Stimulated activated CD8-positive, alpha-beta memory T cell treated with anti-CD3 and anti-CD28 coated beads, Interleukin-7, amount 100 ng/mL, for 48 hours (primary cell): Measurements from ENCODE around the gene THSD4.

ENCODE experiments used
- DNase-seq, 2 donors: peaks; one replicate each; pipeline ENCODE4 v3.0.0-alpha.2; 2020; ENCODE audit warnings: low read depth in 1 of 2; ENCODE audit errors: extremely low read depth in 1 of 2

The THSD4 gene

DNA sequence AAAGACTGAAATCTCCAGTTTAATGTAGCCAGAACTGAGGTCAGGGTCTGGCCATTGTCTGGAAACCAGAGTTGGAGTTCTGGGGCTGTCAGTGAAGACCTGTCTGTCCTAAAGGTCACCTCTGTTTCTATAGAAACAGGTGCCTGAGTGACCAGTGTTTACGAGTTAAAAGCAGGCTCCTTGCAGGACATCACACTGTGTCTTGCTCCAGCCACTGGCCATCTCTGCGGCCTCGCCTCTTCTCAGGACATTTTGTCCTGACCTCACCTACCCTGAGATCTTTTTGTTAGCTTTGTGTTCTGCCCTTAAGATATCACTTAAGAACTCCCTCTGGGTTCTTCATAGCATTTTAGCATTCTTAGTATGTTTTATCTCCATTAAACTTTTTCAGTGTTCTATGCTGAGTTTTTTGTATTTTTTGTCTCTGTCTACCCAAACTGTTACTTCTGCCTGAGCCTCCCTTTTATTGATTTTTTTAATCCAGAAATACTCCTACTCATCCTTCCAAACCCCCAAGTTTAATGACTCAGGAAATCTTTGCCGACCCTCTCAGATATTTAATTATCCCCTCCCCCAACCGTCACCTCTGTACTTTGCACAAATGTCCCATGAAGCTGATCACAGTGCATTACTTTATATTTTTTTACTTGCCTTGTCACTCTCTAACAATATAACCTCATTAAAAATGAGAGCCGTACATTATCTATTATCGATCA lies 223.7 kb downstream of the THSD4 start:
- DNase-seq, result no peak

DNA sequence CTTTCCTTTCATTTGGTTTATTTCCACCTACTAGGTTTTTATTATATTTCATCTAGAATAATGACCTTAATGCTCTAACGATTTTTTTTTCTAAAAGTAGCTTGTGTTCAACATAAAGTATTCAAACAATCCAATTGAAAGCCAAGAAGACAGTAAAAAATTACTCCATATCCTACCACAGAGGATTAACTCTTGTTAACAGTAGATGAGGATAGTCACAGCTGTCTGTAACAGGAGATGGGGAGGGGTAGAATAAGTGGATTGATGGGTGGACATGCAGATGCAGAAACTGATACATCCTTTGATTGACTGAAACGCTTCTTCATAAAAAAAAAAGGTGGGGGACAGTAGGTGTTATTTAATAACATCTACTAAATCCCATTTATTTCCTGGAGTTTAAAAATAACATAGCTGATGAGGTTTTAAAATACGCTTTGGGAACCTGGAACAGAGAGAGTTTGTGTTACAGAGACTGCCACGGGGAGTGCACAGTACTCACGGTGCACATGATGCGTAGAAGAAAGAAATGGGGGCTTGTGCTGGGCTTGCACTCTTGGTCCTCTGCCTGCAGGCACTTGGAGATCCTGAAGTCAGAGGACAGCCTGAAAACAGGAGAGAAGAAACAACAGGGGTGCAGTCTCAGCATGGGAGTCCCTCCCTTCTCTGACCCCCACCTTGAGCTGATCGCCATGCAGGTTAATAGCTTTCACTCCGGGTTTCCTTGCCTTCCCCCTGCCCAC lies 226.7 kb downstream of the THSD4 start:
- DNase-seq, result no peak

DNA sequence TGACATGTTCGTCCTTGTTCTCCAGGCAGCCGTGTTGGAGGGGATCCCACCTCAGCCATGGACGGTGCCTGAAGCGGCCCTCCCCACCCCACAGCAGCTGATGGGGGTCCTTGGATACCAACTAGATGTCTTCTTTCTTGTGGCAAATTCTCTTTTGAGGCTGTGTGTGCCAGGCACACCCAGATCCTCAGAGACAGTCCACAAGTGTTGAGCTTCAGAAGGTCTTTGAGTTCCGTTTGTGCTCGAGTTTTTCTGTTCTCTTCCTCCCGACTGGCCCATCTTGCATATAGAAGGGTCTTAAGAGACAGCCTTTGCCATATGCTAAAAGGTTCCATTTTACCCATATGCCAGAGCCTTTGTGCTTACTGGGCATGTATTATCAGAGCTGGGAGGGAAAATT lies 227.4 kb downstream of the THSD4 start:
- DNase-seq, result no peak

DNA sequence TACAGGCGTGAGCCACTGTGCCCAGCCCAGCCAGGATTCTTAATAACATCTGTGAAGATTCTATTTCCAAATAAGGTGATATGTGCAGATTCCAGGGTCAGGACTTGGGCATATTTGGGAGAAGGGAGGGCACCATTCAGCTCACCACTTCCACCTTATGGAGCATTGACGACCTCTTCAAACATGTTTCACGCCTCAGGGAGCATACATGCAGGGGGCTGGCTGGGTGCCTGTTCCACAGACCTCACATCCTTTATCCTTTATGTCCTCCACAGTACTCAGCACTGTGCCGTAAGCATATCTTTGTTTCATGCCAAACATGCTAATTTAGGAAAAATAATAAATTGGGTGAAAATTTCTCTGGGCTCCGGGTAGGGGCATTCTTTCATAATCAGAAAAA lies 229.0 kb downstream of the THSD4 start:
- no peak for DNase-seq

DNA sequence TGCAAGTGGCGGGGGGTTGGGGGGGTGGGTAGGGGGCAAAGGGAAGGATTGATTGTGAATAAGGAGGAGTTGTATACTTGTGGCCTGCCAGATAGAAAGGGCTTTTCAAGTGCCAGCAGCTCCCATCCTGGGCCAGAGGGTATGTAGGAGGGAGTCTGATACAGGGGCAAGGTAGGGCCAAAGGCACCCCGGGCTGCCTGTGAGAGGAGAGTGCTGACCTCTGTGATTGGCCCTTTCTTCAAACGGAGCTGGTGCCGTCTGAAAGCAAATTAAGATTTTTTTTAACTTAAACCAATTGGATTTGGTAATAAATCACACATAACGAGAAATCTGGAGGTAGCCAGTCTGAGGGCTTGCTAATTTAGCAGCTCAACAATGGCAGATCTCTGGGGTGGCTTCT lies 229.9 kb downstream of the THSD4 start:
- no peak for DNase-seq

DNA sequence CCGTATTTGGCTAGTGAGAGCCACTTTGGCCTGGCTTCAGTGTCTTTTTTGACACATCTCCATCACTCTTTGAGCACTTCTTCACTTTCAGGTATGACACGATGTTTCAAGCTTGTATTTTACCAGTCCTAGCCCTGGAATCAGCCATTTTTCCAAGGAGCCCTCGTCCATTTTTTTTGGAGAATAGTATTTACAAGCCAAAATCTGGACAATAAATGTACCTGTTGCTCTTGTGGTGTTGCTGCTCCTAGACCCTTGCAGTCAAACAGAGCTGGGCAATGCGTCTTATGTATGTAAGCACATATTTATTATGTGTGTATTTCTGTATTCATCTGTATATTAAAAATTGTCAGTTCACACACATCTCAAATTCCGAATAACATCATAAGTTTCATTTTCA lies 231.2 kb downstream of the THSD4 start:
- no peak for DNase-seq

DNA sequence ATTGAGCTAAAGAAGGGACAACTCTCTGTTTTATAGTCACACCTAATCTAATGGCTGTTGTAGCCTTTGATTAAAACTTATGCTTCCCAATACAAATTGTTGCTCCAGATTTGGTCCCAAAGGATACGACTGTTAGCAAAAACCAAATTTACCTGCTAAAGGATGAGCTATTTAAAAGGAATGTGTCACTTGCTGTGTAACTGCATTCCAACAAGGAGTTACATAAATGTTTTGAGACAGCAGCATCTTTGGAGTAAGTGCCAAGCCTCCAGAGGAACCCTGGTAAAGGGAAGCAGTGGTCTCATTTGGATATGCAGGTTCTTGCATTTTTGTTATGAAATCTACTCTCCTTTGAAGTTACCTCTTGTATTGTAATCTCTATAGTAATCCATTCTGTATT lies 233.3 kb downstream of the THSD4 start:
- DNase-seq, result no peak

DNA sequence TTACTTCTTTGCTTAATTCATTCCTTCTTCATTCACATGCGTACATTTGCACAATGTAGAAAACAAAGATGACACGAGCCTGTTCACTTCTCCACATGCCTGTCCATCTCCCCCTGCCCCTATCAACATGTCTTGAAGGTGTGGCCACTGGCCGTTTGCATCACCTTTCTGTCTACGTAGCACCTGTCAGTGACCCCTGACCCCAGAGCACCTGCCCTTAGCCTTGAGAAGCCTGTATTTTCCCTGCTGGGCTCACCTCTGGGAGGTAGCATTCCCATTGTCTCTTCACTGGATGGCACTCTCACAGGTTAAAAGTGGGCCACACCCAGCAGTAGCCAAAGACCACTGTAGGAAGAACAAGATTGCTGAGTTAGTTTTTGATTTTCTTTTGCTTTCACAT lies 234.1 kb downstream of the THSD4 start:
- DNase-seq, result no peak

DNA sequence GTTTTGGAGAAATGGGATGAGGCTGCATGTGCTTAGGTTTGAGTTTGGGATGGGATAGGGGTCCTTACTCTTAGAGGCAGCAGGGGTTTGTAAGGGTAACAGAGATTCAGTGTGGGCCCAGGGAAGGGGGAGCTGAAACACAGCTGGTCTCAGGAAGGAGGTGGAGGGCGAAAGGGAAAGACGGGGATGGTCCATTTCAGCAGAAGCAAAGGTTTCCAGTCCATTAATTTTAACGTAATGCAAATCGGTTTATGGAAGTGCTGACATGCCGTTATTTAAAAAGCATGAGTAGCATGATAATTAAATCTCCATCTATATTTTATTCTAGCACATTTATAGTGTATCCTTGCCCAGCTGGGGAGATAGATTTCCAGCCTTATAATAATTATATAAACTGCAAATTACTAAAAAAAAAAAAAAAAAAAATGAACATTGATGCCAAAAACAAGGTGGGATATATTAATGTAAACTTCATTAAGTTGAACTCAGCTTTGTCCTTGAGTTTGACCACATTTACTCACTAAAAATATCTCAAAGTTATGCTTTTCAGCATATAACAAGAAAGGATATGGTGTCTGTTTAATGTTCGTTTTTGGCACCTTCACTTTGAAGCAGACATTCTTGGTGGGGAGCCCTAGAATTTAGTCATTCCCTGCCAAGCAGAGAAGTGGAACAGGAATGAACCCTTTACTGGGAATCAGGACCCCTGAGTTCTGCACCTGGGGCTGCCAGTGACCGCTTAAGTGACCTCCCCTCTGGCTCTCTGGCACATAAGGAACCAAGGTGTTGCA lies 234.7 kb downstream of the THSD4 start:
- DNase-seq, result no peak

DNA sequence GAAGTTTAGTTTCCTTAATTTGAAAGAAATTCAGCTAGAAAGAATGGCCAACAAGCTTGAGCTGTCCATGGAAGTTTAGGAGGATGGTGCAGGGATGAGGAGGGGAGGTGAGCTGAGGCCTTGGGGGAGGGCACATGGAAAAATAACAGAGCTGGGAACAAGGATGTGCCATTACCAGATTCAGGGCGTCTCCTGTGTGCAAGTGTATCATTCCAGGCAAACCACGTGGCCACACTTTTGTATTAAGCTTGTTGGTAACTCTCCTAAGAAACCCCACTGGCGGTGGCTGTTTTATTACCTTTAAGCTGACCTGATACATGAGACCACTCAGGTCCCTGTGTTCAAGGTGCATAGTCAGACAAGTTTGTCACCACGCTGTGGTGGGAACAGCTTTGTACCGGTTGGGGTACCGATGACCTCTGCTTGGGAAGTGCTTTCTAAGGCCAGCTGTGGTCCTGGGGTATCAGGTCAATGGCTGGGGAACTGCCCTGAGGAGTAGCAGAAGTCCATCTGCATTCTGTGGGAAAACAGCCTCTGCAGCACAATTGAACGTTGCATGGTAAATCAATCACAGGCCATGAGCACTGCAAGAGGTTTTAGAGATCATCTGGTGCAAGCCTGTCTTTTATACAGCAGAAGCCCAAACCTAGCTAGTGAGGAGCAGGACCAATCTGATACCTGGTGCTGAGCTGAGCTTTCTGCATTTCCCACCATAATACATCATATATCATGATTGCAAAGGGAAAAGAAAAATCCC lies 235.5 kb downstream of the THSD4 start:
- no peak for DNase-seq

DNA sequence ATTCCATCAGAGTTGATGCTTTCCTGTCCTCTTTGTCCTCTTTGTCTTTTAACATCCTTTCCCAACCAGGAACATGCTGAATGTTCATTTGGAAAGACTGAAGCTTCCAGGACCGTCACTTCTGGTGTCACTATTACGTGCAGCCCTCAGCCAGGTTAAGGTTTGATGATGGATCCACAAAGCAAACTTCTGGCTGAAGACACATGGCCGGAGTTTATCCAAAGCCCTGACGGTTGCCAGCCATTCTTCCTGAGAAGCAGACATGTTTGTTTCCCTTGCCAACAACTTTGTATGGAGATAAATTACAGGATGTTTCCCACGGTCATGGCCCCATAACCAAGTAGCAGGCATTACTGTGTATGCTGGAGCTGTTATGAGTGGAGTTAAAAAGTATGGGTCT lies 236.9 kb downstream of the THSD4 start:
- DNase-seq, result no peak

DNA sequence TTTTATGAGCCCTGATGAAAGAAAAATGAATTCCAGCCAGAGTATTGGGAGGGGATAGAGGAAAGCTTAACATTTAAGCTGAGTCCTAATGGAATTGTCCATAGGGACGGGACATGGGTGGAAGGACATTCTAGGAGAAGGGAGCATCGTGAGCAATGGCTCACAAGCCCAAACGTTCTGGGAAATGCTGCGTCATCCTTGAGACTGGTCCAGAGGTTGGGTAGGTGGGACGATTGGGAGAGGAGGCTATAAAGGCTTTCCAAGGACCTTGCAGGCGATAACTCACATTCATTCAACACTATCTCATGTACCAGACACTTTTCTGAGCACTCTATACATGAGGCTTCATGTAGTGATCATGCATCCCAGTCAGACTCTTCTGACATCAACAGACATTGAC lies 237.5 kb downstream of the THSD4 start:
- DNase-seq, result no peak

DNA sequence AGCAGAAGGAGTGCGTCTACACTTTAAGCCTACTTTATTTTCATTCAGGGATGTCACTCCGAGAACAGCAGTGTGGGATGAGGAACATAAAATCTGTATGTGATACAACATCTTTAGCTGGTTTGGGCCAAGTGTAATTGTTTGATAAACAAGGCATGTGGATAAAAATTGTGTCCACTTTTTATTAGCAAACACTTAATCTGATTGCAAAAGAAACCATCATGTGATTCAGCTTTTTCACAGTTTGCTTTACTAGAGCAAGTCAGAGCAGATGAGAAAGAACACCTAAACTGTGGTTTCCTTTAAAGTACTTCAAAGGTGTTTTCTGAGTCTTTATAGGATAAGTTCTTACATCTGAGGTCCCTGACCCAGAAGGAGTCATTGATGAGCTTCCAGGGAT lies 237.9 kb downstream of the THSD4 start:
- no peak for DNase-seq

DNA sequence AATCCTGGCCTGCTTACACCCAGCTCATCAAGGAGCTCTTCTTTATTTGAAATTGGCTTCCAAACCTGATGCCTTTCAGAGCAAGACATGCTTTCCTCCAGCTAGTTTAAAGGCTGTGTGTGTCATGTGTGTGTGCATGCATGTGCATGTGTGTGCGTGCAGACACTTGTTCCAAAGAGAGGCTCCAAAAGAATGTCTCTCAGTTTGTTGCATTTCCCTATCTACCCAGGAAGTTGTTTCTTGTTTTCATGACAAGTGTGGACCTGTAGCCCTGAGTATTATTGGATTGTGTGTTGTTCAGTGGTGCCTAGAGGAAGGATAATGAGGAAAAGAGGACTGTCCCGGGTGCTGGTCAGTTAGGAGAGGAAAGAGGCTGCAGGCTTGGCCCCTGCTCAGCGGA lies 240.0 kb downstream of the THSD4 start:
- DNase-seq, result no peak

DNA sequence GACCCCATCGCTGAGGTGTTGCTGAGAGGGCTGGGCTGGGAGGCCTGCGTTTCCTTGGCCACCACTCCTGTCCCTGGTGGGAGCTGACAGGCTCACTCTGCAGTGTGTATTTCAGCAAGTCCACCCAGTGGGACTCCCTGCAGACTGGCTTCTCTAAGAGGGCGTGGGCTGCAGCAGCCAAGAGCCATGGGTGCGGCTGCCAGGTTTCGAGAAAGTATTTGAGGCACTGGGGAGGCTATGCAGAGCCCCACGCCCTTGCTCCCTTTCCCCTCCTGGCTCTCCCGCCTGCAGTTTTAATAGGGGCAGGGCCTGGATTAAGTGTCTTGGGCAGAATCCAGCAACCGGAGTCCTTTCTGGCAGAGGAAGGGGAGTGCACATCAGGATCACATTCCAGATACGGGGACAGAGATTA lies 242.1 kb downstream of the THSD4 start:
- no peak for DNase-seq

DNA sequence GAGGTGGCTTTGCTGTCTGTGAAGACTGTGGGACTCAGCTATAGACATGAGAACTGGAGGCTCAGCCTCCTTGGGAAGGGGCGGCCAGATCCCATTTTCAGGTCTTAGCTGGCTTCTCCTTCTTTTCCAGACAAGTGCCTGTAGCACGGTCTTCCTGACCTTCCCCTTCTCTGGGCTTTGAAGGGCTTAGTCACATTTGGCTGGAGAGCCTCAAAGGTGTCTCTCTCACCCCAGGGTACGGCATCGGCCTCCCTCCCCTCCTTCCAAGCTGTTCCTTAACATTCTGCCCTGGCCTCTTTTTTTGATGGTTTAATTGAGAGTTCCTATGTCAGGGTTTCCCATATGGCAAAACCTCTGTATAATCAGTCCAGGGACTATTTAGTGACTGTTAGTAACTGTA lies 242.7 kb downstream of the THSD4 start:
- DNase-seq, result no peak

DNA sequence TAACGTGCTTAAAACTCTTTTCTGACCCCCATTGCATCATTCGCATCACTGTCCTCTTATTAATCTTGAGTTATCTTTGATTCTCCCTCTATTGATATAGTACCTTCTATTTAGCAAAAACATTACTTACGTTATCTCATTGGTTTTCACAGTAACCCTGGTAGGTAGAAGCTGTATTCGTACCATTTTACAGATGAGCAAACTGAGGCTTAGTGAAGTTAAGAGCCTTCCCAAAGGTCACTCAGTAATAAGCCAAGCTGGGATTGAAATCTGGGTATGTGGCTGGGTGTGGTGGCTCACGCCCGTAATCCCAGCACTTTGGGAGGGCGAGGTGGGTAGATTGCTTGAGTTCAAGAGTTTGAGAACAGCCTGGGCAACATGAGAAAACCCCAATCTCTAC lies 244.0 kb downstream of the THSD4 start:
- DNase-seq, result no peak

DNA sequence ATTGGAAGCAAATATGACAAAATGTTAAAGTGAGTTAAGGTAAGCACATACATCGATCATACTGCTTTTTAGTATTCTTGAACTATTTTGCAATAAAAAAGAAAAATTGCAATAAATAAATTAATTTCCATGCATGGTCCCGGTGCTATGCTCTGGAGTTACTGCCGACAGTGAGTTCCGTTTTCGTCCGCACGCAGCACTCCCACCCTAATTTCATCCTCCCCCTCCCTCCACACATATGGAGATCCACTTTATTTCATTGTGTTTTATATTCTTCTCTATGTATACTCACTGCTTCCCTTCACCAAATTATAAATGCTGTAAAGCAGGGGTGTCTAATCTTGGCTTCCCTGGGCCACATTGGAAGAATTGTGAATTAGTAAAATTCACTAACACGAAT lies 247.3 kb downstream of the THSD4 start:
- no peak for DNase-seq

DNA sequence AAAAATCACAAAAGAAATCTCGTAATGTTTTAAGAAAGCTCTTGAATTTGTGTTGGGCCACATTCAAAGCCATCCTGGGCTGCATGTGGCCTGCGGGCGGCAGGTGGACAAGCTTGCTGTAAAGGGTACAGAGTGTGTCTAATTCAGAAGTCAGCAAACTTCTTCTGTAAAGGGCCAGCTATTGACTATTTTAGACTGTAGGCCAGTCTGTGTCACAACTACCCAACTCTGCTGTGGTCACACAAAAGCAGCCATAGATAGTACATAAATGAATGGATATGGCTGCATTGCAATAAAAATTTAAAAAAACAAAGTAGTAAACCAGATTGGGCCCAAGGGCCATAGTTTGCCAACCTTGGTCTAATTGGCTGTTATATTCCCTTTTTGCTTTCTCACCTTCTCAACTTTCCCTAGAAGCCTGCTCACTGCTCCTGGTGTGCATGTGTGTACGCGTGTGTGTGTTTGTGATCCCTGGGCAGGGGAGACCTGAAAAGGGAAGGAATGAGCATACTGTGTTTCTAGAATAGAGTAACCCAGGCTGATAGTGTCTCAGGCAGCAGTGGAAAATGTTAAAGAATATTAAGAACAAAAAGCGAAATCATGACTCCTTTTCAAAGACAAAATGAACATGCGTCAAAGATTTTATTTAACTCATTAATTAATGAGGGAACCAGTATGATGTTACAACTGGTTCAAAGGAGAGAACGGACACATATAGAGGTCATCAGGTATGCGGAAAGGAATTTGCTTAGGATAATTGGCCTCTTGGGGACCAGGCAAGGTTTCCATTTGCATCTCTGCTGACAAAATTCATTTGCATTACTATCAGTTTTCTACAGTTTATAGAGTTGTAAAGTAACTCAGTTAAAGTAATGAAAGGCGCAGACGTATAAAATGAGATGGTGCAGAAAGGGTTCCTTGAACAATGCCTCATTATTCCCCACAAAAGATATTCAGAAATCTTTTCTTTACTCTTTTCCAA lies 248.0 kb downstream of the THSD4 start:
- DNase-seq, result no peak

DNA sequence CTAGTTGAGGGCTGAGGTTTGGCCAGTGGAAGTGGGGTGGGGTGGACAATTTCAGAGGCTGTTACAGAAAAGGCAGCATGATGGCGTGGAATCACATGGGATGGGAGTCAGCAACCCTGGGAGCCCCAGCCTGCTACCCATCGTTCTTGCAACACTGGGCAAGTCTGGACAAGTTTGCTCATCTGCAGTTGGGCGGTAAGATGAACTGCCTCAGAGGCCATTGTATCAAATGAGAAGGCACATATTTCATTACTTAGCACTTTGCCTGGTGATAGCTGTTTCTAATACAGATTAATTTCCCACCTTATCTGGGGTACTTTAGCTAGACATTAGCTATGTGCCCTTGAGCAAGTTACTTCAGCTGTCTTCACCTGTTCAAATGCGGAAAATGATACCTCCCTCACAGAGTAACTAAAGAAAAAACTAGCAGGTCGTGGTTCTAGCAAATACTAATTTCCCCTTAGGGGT lies 248.9 kb downstream of the THSD4 start:
- no peak for DNase-seq
